NB4 (cell line): Measurements from ENCODE around the gene AGL.

Source experiments
- POLR2A ChIP-seq: IDR thresholded peaks from 2 replicates; pipeline ENCODE4 v1.6.1; 2011; ENCODE audit warnings: mild to moderate bottlenecking; ENCODE audit not compliant: insufficient read length; ENCODE audit errors: extremely low read depth
- TF ChIP-seq, protein P1 (sequence below): IDR thresholded peaks from one replicate; pipeline ENCODE4 v1.5.1; 2012; ENCODE audit warnings: low read depth, low read length
- TF ChIP-seq, protein P2 (sequence below): IDR thresholded peaks from 2 replicates; pipeline ENCODE4 v1.6.1; 2011; ENCODE audit warnings: low read depth, low read length

DNA sequence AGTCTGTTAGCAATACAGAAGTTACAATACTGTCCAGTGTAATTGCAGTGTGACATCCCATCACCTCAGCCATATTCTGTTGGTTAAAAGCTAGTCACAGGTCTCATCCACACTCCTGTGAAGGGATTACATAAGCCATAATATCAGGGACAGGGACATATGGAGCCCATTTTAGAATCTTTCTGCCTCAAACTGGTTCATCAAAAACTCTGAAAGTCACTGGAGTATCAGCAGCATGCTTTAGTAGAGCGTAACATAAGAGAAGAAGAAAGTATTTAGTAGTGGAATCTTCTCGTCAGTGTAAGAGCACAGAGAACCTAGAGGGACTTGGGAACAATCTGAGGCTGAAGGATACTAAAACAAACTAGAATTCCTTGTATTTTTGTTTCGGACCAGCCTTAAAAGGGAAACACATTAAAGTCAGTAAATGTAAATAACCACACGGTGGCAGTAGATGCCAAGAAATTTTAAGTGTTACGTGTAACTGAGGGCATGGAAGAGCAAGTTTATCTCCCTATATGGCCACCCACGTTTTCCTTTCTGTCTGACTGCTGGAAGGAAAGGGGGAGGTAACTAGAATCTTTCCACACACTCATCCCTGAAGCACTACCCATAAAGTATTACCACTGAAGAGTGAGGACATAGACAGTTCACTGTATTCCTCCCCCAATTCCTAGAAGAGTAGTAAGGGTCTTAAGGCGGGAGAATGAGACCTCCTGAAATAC is 41.6 kb upstream of the AGL start:
- TF ChIP-seq, protein P1, sequence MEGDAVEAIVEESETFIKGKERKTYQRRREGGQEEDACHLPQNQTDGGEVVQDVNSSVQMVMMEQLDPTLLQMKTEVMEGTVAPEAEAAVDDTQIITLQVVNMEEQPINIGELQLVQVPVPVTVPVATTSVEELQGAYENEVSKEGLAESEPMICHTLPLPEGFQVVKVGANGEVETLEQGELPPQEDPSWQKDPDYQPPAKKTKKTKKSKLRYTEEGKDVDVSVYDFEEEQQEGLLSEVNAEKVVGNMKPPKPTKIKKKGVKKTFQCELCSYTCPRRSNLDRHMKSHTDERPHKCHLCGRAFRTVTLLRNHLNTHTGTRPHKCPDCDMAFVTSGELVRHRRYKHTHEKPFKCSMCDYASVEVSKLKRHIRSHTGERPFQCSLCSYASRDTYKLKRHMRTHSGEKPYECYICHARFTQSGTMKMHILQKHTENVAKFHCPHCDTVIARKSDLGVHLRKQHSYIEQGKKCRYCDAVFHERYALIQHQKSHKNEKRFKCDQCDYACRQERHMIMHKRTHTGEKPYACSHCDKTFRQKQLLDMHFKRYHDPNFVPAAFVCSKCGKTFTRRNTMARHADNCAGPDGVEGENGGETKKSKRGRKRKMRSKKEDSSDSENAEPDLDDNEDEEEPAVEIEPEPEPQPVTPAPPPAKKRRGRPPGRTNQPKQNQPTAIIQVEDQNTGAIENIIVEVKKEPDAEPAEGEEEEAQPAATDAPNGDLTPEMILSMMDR = peak; percentile 23
- no peak for TF ChIP-seq POLR2A
- TF ChIP-seq, protein P2, sequence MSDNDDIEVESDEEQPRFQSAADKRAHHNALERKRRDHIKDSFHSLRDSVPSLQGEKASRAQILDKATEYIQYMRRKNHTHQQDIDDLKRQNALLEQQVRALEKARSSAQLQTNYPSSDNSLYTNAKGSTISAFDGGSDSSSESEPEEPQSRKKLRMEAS = peak; percentile 28; the same call in 1 of the 2 replicates
